ENCODE data around the gene MTCL1.

Gene MTCL1

DNA sequence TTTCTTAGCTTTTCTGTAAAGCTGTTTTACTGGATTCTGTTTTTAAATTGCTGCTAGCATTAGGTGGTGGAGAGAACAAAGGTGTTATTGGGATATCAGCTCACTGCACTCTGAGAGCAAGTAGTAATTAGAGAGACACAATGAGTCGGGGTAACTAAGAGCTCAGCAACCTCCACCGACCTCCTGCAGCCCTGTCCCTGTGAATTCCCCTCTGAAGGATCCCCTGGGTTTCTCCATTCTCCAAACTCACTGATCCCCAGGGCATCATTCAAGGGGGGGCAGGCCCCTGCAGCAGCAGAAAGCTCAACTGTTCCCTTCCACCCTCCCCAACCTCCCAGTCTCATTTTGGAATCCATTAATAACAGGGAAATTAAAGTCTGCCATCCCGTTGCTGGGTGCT, 73.0 kb downstream of the MTCL1 start:
- H3K4me3 ChIP-seq (ENCODE audit: low read depth, low read length) = no peak overlapping the region
- ChIA-PET CTCF (interaction anchor here (1.1 to 4.5 kb wide), 4 partner anchors 10 to 210 kb away, joined by 3 to 34 read pairs (median 6); no protein-coding TSS in a partner anchor), POLR2A (no interaction called here)
- TF ChIP-seq, protein P1, sequence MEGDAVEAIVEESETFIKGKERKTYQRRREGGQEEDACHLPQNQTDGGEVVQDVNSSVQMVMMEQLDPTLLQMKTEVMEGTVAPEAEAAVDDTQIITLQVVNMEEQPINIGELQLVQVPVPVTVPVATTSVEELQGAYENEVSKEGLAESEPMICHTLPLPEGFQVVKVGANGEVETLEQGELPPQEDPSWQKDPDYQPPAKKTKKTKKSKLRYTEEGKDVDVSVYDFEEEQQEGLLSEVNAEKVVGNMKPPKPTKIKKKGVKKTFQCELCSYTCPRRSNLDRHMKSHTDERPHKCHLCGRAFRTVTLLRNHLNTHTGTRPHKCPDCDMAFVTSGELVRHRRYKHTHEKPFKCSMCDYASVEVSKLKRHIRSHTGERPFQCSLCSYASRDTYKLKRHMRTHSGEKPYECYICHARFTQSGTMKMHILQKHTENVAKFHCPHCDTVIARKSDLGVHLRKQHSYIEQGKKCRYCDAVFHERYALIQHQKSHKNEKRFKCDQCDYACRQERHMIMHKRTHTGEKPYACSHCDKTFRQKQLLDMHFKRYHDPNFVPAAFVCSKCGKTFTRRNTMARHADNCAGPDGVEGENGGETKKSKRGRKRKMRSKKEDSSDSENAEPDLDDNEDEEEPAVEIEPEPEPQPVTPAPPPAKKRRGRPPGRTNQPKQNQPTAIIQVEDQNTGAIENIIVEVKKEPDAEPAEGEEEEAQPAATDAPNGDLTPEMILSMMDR (IDR thresholded peaks at IDR 0.05; ENCODE audit: insufficient read depth, low read length, missing control alignments) = no peak
- DNase-seq (ENCODE audit: low read depth, low spot score) = no peak

DNA sequence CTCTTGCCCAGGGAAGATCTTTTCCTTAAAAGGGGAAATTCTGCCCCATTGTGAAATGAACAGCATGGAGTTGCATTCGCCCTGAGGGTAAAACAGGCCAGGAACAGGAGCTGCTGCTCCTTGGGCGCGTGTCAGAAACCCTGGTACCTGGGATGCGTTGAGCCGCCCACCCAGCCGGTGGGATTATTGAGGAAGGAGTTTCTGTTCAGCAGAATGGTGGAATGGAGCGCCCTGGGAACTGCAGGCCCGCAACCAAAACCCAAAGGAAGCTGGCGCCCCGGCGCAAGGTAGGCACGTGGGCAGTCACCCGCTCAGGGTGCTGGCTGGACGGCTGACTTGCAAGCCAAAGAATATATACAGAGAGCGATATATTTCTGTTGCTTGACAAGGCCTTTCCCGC, 73.5 kb downstream of the MTCL1 start:
- CTCF ChIA-PET = interaction anchor here (1.1 to 4.5 kb wide), 4 partner anchors 10 to 209 kb away, joined by 3 to 34 read pairs (median 6); no protein-coding TSS in a partner anchor
- DNase-seq (ENCODE audit: low read depth, low spot score) = no peak
- TF ChIP-seq, protein P1 (IDR thresholded peaks at IDR 0.05; ENCODE audit: insufficient read depth, low read length, missing control alignments) = no peak
- POLR2A ChIA-PET = no interaction called here
- no peak overlapping the region for H3K4me3 ChIP-seq (ENCODE audit: low read depth, low read length)

DNA sequence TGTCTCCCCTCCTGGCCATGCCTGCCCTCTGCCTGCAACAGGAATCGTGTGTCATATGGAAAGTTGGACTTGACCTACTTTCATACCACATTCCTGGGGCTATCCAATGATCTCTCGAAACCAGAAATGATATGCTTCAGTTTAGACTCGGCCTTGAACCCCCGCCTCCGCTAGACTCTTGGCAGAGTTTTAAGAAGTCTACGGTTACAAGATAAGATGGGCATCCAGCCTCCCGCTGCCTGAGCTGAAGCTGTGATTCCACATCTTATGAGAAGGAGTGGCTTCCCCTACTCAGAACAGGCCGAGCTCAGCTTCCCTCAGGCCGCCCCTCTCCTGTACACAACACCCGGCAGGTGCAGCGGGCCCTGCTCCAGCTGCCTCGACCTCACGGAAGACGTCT, 73.9 kb downstream of the MTCL1 start:
- H3K4me3 ChIP-seq (ENCODE audit: low read depth, low read length) = no peak overlapping the region
- ChIA-PET POLR2A (no interaction called here), CTCF (interaction anchor here (1.4 to 4.5 kb wide), 4 partner anchors 10 to 209 kb away, joined by 3 to 34 read pairs (median 8); no protein-coding TSS in a partner anchor)
- TF ChIP-seq, protein P1 (IDR thresholded peaks at IDR 0.05; ENCODE audit: insufficient read depth, low read length, missing control alignments) = no peak
- DNase-seq (ENCODE audit: low read depth, low spot score) = no peak

DNA sequence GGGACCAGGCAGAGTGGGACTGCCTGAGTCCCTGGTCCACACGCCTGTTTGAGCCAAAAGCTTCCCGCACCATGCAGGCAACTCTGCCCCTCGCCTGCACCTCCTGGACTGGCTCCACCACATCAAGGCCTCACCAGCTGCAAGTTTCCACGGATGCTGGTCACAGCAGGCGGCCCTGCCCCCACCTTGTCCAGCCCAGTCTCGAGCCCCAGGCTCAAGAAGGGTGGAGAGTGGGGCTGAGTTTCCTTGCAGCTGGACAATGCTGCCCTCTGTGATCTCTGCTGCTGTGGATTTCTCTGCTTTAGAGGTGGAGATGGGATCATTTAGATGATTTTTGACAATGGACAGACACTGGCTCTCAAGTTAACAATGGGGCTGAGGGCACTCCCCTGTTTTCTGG, 74.9 kb downstream of the MTCL1 start:
- DNase-seq (ENCODE audit: low read depth, low spot score) = no peak
- no peak overlapping the region for H3K4me3 ChIP-seq (ENCODE audit: low read depth, low read length)
- POLR2A ChIA-PET = no interaction called here
- CTCF ChIA-PET = interaction anchor here (0.9 to 1.7 kb wide), 4 partner anchors 10 to 127 kb away, joined by 3 to 6 read pairs (median 4); no protein-coding TSS in a partner anchor
- TF ChIP-seq, protein P1 (IDR thresholded peaks at IDR 0.05; ENCODE audit: insufficient read depth, low read length, missing control alignments) = no peak

DNA sequence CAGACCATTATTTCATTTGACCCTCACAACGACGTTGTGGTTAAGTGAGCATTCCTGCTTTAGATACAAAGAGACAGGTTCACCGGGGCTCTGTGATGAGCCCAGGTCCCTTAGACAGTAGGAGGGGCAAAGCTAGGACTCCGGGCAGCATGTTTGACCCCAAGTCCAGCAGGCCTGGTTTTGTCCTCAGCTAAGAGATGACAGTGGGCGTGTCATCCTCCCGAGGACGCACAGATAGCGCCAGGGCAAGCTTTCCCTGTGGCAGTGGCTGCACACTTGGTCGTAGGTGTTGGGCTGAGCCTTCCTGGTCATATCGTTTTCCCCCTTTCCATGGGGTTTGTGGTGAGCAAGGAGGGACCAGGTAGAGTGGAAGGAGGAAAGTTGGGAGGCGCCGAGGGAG, 76.3 kb downstream of the MTCL1 start:
- no peak overlapping the region for H3K4me3 ChIP-seq (ENCODE audit: low read depth, low read length)
- no peak for DNase-seq (ENCODE audit: low read depth, low spot score)
- TF ChIP-seq, protein P1 (IDR thresholded peaks at IDR 0.05; ENCODE audit: insufficient read depth, low read length, missing control alignments) = no peak
- ChIA-PET POLR2A (no interaction called here), CTCF (interaction anchor here (1.1 kb wide), 1 partner anchor 128 kb away, joined by 3 read pairs; no protein-coding TSS in a partner anchor)

DNA sequence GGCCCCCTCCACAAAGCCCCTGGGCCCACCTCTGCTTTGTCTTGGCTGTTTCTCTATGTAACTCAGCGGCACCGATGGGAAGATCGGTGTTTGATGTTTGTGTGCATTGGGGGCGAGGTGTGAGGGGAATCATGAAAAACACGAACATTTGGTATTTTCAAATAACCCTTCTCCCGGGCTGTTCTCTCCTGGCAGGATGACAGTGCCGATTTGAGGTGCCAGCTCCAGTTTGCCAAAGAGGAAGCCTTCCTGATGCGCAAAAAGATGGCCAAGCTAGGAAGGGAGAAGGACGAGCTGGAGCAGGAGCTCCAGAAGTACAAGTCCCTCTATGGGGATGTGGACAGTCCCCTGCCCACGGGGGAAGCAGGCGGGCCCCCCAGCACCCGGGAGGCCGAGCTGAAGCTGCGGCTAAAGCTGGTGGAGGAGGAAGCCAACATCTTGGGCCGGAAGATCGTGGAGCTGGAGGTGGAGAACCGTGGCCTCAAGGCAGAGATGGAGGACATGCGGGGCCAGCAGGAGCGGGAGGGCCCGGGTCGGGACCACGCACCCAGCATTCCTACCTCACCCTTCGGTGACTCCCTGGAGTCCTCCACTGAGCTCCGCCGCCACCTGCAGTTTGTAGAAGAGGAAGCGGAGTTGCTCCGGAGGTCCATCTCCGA, 78.1 kb downstream of the MTCL1 start:
- ChIA-PET CTCF (no interaction called here), POLR2A (no interaction called here)

More for the DNA sequence above, 78.1 kb downstream of the MTCL1 start:
- no peak overlapping the region for H3K4me3 ChIP-seq (ENCODE audit: low read depth, low read length)
- TF ChIP-seq, protein P1 (IDR thresholded peaks at IDR 0.05; ENCODE audit: insufficient read depth, low read length, missing control alignments) = no peak
- no peak for DNase-seq (ENCODE audit: low read depth, low spot score)
